Large intestine (tissue), 3 donors: Measurements from ENCODE around the gene ZNF318. TPM values are rescaled to one million over a fixed set of nuclear protein-coding genes. Genes with fewer than 3 reads are reported as not detected.
A peak's percentile ranks its signal among the peaks of the same experiment; 100 is the strongest.

Experiments
- DNase-seq, 2 donors: peaks; one replicate each; pipeline versions ENCODE4 v3.0.0 to v3.0.0-alpha.2; 2013
- H3K27ac ChIP-seq: one replicate; pipeline ENCODE4 v1.5.1; 2013; ENCODE audit warnings: low read length
- H3K27me3 ChIP-seq: 2 replicates; pipeline ENCODE4 v1.6.1; 2013; ENCODE audit warnings: low read length; ENCODE audit not compliant: control insufficient read depth, insufficient read depth
- H3K36me3 ChIP-seq: 2 replicates; pipeline ENCODE4 v1.6.1; 2013; ENCODE audit warnings: low read length; ENCODE audit not compliant: control insufficient read depth, insufficient read depth
- H3K4me1 ChIP-seq: one replicate; pipeline ENCODE4 v1.6.1; 2013; ENCODE audit warnings: low read length; ENCODE audit not compliant: control insufficient read depth, insufficient read depth
- H3K4me3 ChIP-seq: one replicate; pipeline ENCODE4 v1.5.1; 2013; ENCODE audit warnings: low read length
- H3K9me3 ChIP-seq: one replicate; pipeline ENCODE4 v1.6.1; 2013; ENCODE audit warnings: mild to moderate bottlenecking, low read depth, low read length, moderate library complexity; ENCODE audit not compliant: control insufficient read depth
- WGBS: methylation state at CpG from one replicate; pipeline ENCODE4 v1.1.5; 2013; ENCODE audit warnings: low lambda C conversion rate; ENCODE audit not compliant: insufficient coverage; 5-methylcytosine and 5-hydroxymethylcytosine counted together
- polyA plus RNA-seq: library from polyadenylated mRNA; unstranded; fragments of 120-200 nt; gene quantifications from one replicate; pipeline ENCODE4 v1.2.1, GENCODE V29; 2013

The ZNF318 gene
- polyA plus RNA-seq, 1 donor: 21.2 TPM

DNA sequence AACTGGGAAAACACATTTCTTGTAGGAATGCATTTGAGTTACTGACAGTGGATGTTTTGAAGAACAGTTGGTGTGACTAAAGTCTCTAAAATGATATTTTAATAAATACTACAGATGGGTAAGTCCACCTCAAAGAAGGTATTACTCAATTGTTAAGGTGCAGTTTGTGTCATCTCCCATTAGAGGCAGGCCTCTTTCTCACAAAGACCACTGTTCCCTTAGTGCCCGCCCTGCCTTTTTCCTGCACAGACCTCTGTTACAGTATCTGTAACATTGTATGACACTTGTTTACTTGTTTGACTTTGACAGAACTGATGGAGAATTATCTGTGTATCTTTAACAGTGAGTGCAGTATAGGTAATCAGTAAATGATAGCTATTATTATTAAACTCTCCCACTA lies 55.6 kb downstream of the ZNF318 start:
- WGBS: no CpG with 5 or more reads among the region's 1 CpG
- Histone ChIP-seq H3K4me3 (no peak overlapping the region), H3K27me3 (peaks cover 3% of the 10 kb centered on the region), H3K36me3 (no peaks in the 10 kb centered on the region), H3K4me1 (no peaks in the 10 kb centered on the region), H3K27ac (no peak overlapping the region), H3K9me3 (no peaks in the 10 kb centered on the region)
- DNase-seq: no peak

DNA sequence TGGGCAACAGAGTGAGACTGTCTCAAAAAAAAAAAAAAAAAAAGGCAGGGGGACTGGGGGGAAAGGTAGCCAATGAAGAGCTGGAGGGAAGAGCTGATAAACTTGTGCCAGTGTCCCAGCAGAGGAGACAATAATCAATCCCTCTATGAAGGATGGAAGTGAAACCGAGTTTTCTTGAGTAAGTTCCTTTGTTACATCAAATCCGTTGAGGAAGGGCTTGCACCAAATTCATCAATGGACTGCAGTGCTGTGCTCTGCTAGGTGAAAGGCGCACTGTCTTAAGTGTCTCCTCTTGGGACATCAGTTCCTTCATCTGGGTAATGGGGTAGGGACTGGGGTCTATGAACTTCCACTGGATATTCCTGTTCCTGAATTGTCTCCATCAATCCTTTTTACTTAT lies 57.8 kb downstream of the ZNF318 start:
- Histone ChIP-seq H3K4me1 (peaks cover 2% of the 10 kb centered on the region), H3K9me3 (no peaks in the 10 kb centered on the region), H3K36me3 (no peaks in the 10 kb centered on the region), H3K27me3 (peaks cover 5% of the 10 kb centered on the region), H3K27ac (no peak overlapping the region), H3K4me3 (no peak overlapping the region)
- WGBS: no CpG with 5 or more reads among the region's 3 CpGs
- DNase-seq: no peak

GRCh38 chr6:43310624-43311023 lies 58.8 kb downstream of the ZNF318 start:
- DNase-seq: no peak
- peaks cover 5% of the 10 kb centered on the region for H3K27me3 ChIP-seq
- H3K36me3 ChIP-seq: no peaks in the 10 kb centered on the region
- no peaks in the 10 kb centered on the region for H3K9me3 ChIP-seq
- no peak overlapping the region for H3K4me3 ChIP-seq
- peaks cover 2% of the 10 kb centered on the region for H3K4me1 ChIP-seq
- no peak overlapping the region for H3K27ac ChIP-seq

DNA sequence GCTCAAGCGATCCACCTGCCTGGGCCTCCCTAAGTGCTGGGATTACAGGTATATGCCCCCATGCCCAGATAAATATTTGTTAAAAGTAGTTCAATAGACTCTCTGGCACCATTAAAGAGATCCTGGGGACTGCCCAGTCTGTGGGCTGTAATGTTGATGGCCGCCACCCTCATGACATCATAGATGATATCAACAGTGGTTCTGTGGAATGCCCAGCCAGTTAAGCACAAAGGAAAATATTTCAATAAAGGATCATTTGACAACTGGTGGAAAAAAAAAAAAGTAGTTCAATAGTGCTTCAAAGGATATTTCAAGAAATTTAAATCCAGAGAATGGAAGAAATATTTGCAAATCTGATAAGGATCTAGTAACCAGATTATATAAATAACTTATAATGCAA lies 59.3 kb downstream of the ZNF318 start:
- Histone ChIP-seq H3K27me3 (peaks cover 5% of the 10 kb centered on the region), H3K4me3 (no peak overlapping the region), H3K27ac (no peak overlapping the region), H3K9me3 (no peaks in the 10 kb centered on the region), H3K36me3 (no peaks in the 10 kb centered on the region), H3K4me1 (peaks cover 2% of the 10 kb centered on the region)
- WGBS: 100% methylated on average over 1 of the region's 2 CpGs
- no peak for DNase-seq

- H3K9me3 ChIP-seq: no peaks in the 10 kb centered on the region
- whole genome bisulfite sequencing: 62% methylated on average over 2 of the region's 9 CpGs
- no peaks in the 10 kb centered on the region for H3K36me3 ChIP-seq
- H3K4me3 ChIP-seq: peak overlapping the region; percentile 19
- peaks cover 2% of the 10 kb centered on the region for H3K4me1 ChIP-seq
- peaks cover 5% of the 10 kb centered on the region for H3K27me3 ChIP-seq
- DNase-seq: no peak
- no peak overlapping the region for H3K27ac ChIP-seq
Observed at GRCh38 chr6:43308990-43309477, 60.4 kb downstream of the ZNF318 start.

DNA sequence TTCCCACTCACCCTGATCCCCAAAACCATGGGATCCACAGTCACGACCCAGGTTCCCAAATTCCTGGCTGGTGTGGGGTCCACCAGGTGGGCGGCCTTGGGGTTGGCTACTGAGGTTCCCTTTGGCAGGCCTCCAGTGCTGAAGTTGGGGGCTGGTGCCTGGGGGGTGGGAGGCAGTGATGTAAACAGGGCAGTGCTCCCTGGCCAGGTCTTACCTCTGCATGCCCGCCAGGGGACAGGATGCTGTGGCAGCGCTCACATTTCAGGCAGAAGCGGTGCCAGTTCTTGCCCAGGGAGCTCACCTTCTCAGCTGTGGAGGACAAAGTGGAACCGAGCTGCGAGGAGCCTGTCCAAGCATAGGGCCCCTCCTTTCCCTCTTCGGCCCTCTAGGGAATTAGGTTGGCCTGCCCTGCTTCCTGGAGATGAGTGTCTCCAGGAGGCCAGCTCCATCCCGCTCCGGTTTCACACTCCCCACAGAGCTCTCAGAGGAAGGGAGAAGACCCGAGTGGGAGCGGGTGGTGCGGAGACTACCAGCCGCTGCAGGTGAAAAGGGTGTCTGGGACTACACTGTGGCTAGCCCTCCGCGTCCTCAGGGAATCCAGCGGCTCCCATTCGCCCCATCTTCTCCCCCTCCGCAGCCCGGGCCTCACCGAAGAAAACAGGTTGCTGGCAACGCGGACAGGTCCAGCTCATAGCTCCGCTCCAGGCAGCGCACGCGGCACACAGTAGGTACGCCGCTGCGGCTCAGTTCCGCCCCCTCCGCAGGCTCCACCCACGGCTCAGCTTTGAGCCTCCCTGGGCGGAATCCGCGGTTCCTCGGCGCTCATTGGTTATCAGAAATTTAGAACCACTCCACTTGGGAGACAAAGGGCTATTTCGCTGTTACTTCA lies 61.1 kb downstream of the ZNF318 start, which contains the start of gene CRIP3:
CRIP3 (minus strand) TSS at position 726 of the 889 bp plus-strand sequence; CDS start at position 692, 34 bp downstream.
- Histone ChIP-seq H3K9me3 (no peaks in the 10 kb centered on the region), H3K4me3 (peak within 1 kb of the TSS; percentile 19), H3K4me1 (peaks cover 5% of the 10 kb centered on the region), H3K36me3 (no peaks in the 10 kb centered on the region), H3K27ac (no peak within 1 kb of the TSS), H3K27me3 (peaks cover 5% of the 10 kb centered on the region)
- no CpG with 5 or more reads among the region's 39 CpGs for WGBS
- DNase-seq: peak in 1 of 2 donors; percentile 44

DNA sequence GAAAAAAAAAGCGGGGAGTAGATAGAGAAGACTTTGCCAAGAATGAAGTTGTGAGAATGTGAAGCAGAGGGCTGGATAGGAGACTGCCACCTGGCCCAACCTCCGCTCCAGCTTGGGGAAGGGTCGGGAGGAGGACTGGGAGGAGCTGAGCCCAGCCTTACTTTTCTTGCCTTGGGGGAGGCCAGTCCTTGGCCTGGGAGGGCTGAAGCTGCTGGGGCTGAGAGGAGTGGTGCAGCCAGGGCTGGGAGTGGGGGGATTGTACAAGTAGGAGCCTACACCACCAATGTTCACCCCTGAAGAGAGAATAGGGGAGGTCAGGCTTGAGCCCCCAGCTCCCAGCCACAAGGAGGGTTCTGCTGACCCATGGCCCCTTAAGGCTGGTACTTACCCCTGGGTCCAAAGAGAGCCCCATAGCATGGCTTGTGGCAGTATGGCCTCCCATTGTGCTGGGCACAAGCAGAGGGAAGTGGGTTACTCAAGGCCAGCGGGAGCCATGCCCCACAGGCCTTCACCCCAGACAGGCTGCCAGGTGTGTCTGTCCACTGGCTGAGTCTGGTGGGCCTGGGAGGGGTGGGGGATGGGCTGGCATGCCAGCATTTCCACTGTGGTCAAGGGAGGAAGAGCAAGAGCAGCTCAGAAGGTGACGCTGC lies 61.9 kb downstream of the ZNF318 start:
- peaks cover 12% of the 10 kb centered on the region for H3K4me1 ChIP-seq
- no peaks in the 10 kb centered on the region for H3K9me3 ChIP-seq
- H3K27ac ChIP-seq: no peak overlapping the region
- no peak overlapping the region for H3K4me3 ChIP-seq
- H3K36me3 ChIP-seq: no peaks in the 10 kb centered on the region
- H3K27me3 ChIP-seq: peaks cover 5% of the 10 kb centered on the region
- DNase-seq: no peak
- WGBS: 83% methylated on average over 1 of the region's 5 CpGs

DNA sequence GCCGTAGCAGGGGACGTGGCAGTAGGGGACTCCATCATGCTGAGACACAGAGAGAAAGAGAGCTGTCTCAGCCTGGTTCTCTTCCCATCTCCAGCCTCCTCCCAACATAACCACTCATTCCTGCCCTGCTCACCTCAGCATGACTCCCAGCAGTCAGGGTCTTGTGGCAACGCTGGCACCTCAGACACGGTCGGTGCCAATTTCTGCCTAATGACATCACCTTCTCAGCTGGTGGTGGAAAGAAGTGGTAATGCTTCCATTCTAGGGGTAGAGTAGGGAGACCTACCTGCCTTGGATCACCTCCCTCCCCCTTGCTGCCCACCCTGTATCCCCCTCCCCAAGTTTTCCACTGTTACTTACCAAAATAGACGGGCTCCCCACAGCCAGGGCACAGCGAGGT lies 63.4 kb downstream of the ZNF318 start:
- no peaks in the 10 kb centered on the region for H3K9me3 ChIP-seq
- no CpG with 5 or more reads among the region's 7 CpGs for WGBS
- no peak overlapping the region for H3K27ac ChIP-seq
- no peaks in the 10 kb centered on the region for H3K36me3 ChIP-seq
- peaks cover 5% of the 10 kb centered on the region for H3K27me3 ChIP-seq
- peaks cover 19% of the 10 kb centered on the region for H3K4me1 ChIP-seq
- DNase-seq: no peak
- H3K4me3 ChIP-seq: no peak overlapping the region

GRCh38 chr6:43304882-43305281 lies 64.6 kb downstream of the ZNF318 start:
- Histone ChIP-seq H3K27me3 (peaks cover 5% of the 10 kb centered on the region), H3K27ac (no peak overlapping the region), H3K36me3 (no peaks in the 10 kb centered on the region), H3K4me1 (peaks cover 19% of the 10 kb centered on the region), H3K9me3 (no peaks in the 10 kb centered on the region), H3K4me3 (no peak overlapping the region)
- DNase-seq: no peak
- WGBS: no CpG with 5 or more reads among the region's 2 CpGs

DNA sequence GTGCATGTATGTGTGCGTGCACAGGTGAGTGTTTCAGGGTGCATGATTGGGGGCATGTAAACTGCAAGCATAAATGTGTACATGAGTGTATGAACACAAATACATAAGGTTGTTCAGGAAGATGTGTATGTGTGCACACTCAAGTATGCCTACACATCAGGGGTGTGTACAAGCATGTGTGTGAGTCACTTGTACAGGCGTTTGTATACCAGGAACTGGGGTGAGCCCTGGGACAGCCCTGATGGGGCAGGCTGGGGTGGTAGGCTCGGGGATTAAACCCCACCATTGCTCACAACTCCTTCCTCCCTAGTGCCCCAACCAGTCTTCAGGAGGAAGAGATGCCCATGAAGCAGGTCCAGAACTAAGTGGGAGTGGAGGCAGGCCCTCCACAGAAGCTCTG lies 65.1 kb downstream of the ZNF318 start:
- Histone ChIP-seq H3K27ac (no peak overlapping the region), H3K36me3 (no peaks in the 10 kb centered on the region), H3K27me3 (peaks cover 5% of the 10 kb centered on the region), H3K9me3 (no peaks in the 10 kb centered on the region), H3K4me1 (peaks cover 19% of the 10 kb centered on the region), H3K4me3 (no peak overlapping the region)
- no CpG with 5 or more reads among the region's 3 CpGs for WGBS
- no peak for DNase-seq
